Neural progenitor cell (in vitro differentiated cells): ENCODE results near the gene RPS6KA1.

Experiments used
- EZH2 ChIP-seq: fragments of 200-600 bp; sonication (generic); IDR thresholded peaks from 2 replicates; pipeline ENCODE4 v1.6.1; 2017; ENCODE audit warnings: antibody characterized with exemption, mild to moderate bottlenecking, moderate library complexity
- TF ChIP-seq, protein P1 (sequence below): fragments of 200-600 bp; sonication (generic); IDR thresholded peaks from 2 replicates; pipeline ENCODE4 v1.5.1; 2017; ENCODE audit warnings: antibody characterized with exemption, mild to moderate bottlenecking

DNA sequence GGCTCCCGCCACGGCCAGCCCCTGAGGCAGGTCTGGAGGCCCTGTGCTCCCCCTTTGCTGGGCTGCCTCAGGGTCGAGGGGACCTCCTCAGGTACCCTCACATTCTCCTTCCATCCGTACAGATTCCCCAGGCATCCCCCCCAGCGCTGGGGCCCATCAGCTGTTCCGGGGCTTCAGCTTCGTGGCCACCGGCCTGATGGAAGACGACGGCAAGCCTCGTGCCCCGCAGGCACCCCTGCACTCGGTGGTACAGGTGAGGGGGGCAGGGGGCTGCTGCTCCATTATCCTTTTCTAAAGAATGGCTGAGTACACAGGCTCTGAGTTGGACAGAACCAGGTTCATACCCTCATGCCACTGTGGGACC is 29.1 kb downstream of the RPS6KA1 start:
- TF ChIP-seq, protein P1, sequence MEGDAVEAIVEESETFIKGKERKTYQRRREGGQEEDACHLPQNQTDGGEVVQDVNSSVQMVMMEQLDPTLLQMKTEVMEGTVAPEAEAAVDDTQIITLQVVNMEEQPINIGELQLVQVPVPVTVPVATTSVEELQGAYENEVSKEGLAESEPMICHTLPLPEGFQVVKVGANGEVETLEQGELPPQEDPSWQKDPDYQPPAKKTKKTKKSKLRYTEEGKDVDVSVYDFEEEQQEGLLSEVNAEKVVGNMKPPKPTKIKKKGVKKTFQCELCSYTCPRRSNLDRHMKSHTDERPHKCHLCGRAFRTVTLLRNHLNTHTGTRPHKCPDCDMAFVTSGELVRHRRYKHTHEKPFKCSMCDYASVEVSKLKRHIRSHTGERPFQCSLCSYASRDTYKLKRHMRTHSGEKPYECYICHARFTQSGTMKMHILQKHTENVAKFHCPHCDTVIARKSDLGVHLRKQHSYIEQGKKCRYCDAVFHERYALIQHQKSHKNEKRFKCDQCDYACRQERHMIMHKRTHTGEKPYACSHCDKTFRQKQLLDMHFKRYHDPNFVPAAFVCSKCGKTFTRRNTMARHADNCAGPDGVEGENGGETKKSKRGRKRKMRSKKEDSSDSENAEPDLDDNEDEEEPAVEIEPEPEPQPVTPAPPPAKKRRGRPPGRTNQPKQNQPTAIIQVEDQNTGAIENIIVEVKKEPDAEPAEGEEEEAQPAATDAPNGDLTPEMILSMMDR: no peak
- TF ChIP-seq EZH2: no peak
